Activated naive CD8-positive, alpha-beta T cell treated with anti-CD3 and anti-CD28 coated beads, Interleukin-2, amount 50 U/mL, for 24 hours (primary cell): ENCODE results near the gene GPRC5B.

ENCODE experiments used
- ATAC-seq: fragments of 150-1000 bp; cut with Tn5 transposase; one replicate; pipeline ENCODE4 v1.10.0; 2021
- DNase-seq: peaks from one replicate; pipeline ENCODE4 v3.0.0; 2021
- H3K27ac Mint-ChIP-seq: one replicate; pipeline ENCODE4 v1.8.0; 2021; ENCODE audit warnings: mild to moderate bottlenecking, mixed read lengths
- H3K27me3 Mint-ChIP-seq: one replicate; pipeline ENCODE4 v1.8.0; 2021; ENCODE audit warnings: mixed read lengths
- H3K36me3 Mint-ChIP-seq: one replicate; pipeline ENCODE4 v1.8.0; 2021; ENCODE audit warnings: low read depth, mixed read lengths
- H3K4me1 Mint-ChIP-seq: one replicate; pipeline ENCODE4 v1.8.0; 2021; ENCODE audit warnings: mixed read lengths
- H3K4me3 Mint-ChIP-seq: one replicate; pipeline ENCODE4 v1.8.0; 2021; ENCODE audit warnings: mild to moderate bottlenecking, moderate library complexity, mixed read lengths
- H3K9me3 Mint-ChIP-seq: one replicate; pipeline ENCODE4 v1.8.0; 2021; ENCODE audit warnings: mixed read lengths

The GPRC5B gene

DNA sequence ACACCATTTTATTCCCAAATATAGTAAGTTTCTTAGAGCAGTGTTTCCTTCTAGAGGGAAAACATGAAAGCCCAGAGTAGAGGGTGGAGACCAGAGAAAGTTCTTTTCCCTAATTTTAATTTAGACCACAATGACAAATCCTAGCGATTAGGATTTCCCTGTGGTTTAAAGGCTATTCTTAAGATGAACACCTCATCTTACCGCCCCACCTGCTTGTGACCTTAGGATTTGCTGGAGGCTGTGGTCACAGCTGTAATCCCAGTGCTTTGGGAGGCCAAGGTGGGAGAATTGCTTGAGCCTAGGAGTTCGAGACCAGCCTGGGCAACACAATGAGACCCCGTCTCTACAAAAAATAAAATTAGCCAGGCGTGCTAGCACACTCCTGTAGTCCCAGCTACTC lies 51.1 kb downstream of the GPRC5B start:
- ATAC-seq (no peak), DNase-seq (no peak)
- H3K9me3 Mint-ChIP-seq = no peaks in the 10 kb centered on the region
- no peaks in the 10 kb centered on the region for H3K4me1 Mint-ChIP-seq
- no peaks in the 10 kb centered on the region for H3K27me3 Mint-ChIP-seq
- no peaks in the 10 kb centered on the region for H3K36me3 Mint-ChIP-seq
- no peak overlapping the region for H3K27ac Mint-ChIP-seq
- no peak overlapping the region for H3K4me3 Mint-ChIP-seq

DNA sequence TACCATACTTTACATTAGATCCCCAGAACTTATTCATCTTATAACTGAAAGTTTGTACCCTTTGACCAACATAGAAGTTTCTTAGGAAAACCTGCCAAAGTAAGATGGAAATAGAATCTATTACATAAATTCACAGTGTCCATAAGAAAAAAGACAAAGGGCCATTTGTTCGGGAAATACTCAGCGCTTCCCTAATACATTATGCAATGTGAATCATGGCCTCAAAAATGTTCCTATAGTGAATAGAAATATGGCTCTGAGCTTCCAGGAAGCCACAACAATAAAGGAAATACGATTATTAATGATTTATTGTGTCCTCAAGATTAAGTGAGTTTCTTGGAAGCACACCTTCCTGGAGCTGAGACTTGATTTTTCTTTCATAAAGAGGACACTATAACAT lies 51.5 kb downstream of the GPRC5B start:
- Mint-ChIP-seq H3K9me3 (no peaks in the 10 kb centered on the region), H3K27me3 (no peaks in the 10 kb centered on the region), H3K4me3 (no peak overlapping the region), H3K4me1 (no peaks in the 10 kb centered on the region), H3K27ac (no peak overlapping the region), H3K36me3 (no peaks in the 10 kb centered on the region)
- no peak for ATAC-seq
- DNase-seq = no peak

DNA sequence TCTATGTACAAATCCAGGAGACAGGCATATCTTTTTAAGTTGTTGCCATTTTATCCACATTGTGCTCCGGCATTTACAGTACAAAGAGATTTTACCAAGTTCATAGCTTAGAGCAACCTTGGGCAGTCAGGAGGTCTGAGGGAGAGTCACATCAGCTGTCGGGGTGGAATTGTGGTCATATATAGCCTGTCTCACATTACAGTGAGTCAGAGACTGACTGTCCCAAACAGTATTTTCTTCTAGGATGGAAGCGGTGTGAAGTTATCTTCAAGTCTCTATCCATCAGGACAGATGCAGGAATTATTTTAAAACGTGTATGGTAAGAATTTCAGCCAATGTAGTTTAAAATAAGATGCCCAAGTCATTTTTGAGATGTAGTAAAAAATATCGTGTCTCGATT lies 53.0 kb downstream of the GPRC5B start:
- Mint-ChIP-seq H3K4me3 (no peak overlapping the region), H3K4me1 (no peaks in the 10 kb centered on the region), H3K27me3 (no peaks in the 10 kb centered on the region), H3K27ac (no peak overlapping the region), H3K36me3 (no peaks in the 10 kb centered on the region), H3K9me3 (no peaks in the 10 kb centered on the region)
- DNase-seq = no peak
- ATAC-seq = no peak

DNA sequence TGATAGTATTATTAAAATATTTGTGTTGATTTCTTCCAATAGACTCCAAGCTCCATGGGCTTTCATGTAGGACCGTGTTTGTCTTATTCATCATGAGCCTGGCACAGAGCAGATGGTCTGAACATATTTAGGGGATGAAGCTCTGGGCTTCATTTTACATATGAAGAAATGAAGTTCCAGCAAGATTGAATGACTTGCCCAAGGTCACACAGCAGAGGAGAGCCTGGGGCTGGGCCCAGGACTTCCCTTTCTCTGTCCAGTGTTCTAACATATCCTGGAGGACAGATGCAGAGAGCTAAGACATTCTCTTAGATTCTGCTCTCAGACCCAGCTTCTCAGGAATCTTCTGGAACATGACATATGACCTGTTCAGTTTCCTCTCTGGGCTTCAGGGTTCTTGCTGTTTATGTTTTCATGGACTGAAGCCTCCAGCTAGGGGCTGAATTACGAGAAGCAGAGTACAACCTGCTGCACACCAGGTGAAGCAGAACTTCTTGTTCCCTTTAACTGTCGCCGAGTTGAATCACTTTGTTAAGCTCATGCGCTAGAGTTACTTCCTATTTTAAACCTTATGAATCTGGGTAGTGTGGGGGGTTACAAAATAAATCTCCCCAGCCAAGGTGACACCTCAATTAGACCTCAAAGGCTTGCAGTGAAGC lies 53.6 kb downstream of the GPRC5B start:
- no peak overlapping the region for H3K27ac Mint-ChIP-seq
- DNase-seq = no peak
- H3K36me3 Mint-ChIP-seq = no peaks in the 10 kb centered on the region
- no peaks in the 10 kb centered on the region for H3K9me3 Mint-ChIP-seq
- H3K27me3 Mint-ChIP-seq = no peaks in the 10 kb centered on the region
- no peak for ATAC-seq
- H3K4me1 Mint-ChIP-seq = no peaks in the 10 kb centered on the region
- no peak overlapping the region for H3K4me3 Mint-ChIP-seq

DNA sequence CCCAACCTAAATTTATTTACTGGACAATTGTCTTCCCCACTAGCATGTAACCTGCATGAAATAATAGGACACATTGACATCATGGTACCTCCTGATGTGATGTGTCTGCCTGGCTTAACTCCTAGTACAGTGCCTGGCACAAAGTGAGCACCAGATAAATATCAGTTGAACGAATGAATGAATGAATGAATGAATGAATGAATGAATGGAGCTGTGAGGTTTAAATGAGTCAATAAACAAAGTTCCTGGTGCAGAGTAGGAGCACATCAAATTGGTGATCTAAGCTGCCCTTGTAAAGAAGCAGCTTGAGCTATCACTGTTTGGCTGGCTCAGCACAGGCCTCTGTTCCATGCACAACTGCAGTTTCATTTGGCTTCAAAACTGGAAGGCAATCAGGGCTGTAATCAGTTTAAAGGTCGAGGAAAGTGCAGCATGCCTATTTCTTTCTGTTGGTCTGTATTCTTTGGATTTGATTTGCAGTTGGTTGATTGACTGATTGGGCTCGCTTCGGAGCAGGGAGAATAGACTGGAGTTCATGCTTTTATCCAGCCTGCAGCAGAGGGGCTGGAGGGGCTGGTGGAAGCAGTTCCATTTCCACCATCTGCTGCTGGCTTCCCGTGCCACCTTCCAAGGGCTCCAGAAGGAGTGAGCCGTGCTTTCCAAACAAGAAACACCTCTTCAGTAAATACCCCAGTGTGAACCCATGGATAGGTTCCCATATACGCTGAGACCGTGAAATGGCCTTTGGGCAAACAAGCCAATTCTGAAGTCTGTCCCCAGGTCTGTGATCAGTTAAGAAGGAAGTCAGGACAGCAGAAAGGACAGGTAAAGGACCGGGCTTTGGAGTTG lies 54.6 kb downstream of the GPRC5B start:
- ATAC-seq (no peak), DNase-seq (no peak)
- no peaks in the 10 kb centered on the region for H3K4me1 Mint-ChIP-seq
- H3K9me3 Mint-ChIP-seq = no peaks in the 10 kb centered on the region
- H3K27ac Mint-ChIP-seq = no peak overlapping the region
- H3K27me3 Mint-ChIP-seq = no peaks in the 10 kb centered on the region
- H3K36me3 Mint-ChIP-seq = no peaks in the 10 kb centered on the region
- no peak overlapping the region for H3K4me3 Mint-ChIP-seq

DNA sequence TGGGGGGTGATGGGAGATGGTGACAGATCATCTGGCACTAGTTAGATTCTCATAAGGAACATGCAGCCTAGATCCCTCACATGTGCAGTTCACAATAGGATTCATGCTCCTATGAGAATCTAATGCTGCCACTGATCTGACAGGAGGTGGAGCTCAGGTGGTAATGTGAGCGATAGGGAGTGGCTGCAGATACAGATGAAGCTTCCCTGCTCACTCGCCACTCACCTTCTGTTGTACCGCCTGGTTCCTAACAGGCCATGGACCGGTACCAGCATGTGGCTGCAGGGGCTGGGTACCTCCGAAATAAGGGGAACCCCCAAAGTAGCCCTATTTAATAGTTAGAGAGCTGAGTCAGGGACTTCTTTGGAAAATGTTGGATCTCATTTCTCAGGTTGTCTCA lies 60.4 kb downstream of the GPRC5B start:
- no peak overlapping the region for H3K27ac Mint-ChIP-seq
- ATAC-seq (no peak), DNase-seq (no peak)
- H3K9me3 Mint-ChIP-seq = no peaks in the 10 kb centered on the region
- no peaks in the 10 kb centered on the region for H3K4me1 Mint-ChIP-seq
- H3K4me3 Mint-ChIP-seq = no peak overlapping the region
- no peaks in the 10 kb centered on the region for H3K27me3 Mint-ChIP-seq
- no peaks in the 10 kb centered on the region for H3K36me3 Mint-ChIP-seq

DNA sequence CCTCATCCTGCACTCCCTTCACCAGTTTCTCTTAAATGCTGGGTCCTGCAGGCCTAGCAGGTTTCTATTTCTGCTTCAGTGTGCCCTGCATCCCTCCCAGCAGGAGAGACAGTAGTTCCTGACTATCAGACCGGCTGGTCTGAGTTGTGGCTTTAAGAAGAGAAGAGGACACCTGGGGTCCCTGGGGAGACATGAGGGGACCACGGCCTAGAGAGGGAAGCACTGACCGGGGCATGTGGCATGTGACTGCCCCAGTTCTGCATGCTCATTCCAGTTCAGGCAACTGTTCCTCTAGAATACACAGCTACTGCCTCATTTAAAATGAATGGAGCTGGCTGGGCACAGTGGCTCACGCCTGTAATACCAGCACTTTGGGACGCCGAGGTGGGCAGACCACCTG lies 61.3 kb downstream of the GPRC5B start:
- H3K27me3 Mint-ChIP-seq = no peaks in the 10 kb centered on the region
- ATAC-seq (no peak), DNase-seq (no peak)
- H3K4me3 Mint-ChIP-seq = no peak overlapping the region
- no peaks in the 10 kb centered on the region for H3K36me3 Mint-ChIP-seq
- no peaks in the 10 kb centered on the region for H3K4me1 Mint-ChIP-seq
- no peaks in the 10 kb centered on the region for H3K9me3 Mint-ChIP-seq
- H3K27ac Mint-ChIP-seq = no peak overlapping the region

DNA sequence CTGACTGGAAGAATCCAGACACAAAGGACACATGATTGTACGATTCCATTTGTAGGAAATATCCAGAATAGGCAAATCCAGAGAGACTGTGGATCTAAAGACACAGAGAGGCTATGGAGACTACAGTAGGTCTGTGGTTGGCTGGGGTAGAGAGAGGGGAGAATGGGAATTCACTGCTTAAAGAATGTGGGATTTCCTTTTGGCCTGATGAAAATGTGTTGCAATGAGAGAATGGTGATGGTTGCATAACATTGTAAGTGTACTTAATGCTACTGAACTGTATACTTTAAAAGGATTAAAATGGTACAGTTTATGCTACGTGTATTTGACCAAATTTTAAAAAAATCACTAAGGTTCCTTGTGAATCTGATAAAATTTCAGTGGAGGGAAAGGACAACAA lies 62.1 kb downstream of the GPRC5B start:
- Mint-ChIP-seq H3K36me3 (no peaks in the 10 kb centered on the region), H3K27me3 (no peaks in the 10 kb centered on the region), H3K27ac (no peak overlapping the region), H3K9me3 (no peaks in the 10 kb centered on the region), H3K4me3 (no peak overlapping the region), H3K4me1 (no peaks in the 10 kb centered on the region)
- ATAC-seq (no peak), DNase-seq (no peak)

DNA sequence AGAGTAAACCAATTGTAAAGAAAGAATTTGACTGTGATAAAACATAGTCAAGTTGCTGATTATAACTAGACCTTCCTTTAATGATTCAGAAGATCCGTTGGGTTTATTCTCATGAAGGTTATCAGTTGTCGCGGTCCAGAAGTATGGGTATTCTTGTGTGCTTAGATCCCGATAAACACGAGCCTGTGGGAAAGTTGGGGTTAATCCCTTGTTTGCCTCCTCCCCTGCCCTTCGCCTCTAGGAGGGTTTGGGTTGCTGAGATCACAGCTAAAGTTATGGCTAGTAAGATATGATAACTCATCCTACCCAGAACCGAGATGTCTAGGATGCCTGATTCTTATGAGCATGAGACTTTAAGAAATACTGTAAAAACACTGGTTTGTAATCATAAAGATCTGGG lies 66.8 kb downstream of the GPRC5B start:
- Mint-ChIP-seq H3K9me3 (peaks cover 6% of the 10 kb centered on the region), H3K27ac (no peak overlapping the region), H3K27me3 (no peaks in the 10 kb centered on the region), H3K4me1 (no peaks in the 10 kb centered on the region), H3K4me3 (no peak overlapping the region), H3K36me3 (no peaks in the 10 kb centered on the region)
- DNase-seq = no peak
- no peak for ATAC-seq

DNA sequence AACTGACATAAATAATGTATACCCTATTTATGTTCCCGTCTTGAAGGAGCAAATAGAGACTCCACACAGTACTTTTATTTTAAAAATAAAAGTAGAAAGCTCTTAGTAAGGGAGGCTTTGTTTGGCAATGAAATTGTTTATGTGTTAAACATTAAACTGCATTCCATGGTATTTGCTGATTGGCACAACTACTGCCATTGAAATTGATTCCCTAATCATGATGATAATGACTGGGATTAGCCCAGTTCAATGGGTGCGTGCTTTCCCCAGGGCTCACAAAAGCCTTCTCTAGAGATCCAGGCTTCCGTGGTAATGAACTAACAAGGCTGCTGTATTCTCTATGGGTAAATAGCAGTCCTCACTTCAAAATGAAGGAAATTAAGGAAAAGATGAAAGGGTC lies 67.5 kb downstream of the GPRC5B start:
- Mint-ChIP-seq H3K36me3 (no peaks in the 10 kb centered on the region), H3K27ac (no peak overlapping the region), H3K9me3 (peaks cover 6% of the 10 kb centered on the region), H3K27me3 (no peaks in the 10 kb centered on the region), H3K4me1 (no peaks in the 10 kb centered on the region), H3K4me3 (no peak overlapping the region)
- no peak for ATAC-seq
- DNase-seq = no peak

DNA sequence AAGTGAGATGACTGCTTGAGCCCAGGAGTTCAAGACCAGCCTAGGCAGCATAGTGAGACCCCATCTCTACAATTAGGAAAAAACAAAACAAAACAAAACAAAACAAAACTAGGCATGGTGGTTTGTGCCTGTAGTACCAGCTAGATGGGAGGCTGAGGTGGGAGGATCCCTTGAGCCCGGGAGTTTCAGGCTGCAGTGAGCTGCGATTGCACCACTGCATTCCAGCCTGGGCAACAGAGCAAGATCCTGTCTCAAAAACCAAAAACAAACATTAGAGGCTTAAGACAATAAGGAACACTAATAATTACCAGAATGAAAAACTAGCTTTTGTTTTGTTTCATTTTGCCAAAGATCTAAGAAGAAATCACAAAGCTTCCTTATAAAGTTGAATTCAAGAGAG lies 69.2 kb downstream of the GPRC5B start:
- no peak overlapping the region for H3K27ac Mint-ChIP-seq
- no peak overlapping the region for H3K4me3 Mint-ChIP-seq
- H3K36me3 Mint-ChIP-seq = no peaks in the 10 kb centered on the region
- DNase-seq (no peak), ATAC-seq (no peak)
- no peaks in the 10 kb centered on the region for H3K27me3 Mint-ChIP-seq
- H3K9me3 Mint-ChIP-seq = peaks cover 6% of the 10 kb centered on the region
- H3K4me1 Mint-ChIP-seq = no peaks in the 10 kb centered on the region

DNA sequence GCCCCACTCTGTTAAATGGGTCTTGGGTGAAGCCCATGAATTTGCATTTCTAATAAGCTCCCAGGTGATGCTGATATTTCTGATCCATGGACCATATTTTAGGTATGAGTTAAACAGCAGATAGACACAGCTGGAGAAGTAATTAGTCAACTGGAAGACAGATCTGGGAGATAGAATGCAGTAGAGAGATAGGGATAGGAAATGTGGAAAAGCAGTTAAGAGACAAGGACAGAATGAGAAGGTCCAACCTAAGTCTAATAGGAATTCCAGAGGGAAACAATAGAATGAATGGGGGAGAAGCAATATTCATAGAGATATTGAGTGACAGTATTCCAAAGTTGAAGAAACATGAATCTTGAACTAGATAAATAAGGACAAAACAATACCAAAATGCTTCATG lies 71.7 kb downstream of the GPRC5B start:
- Mint-ChIP-seq H3K4me3 (no peak overlapping the region), H3K27ac (no peak overlapping the region), H3K4me1 (no peaks in the 10 kb centered on the region), H3K9me3 (peaks cover 6% of the 10 kb centered on the region), H3K27me3 (no peaks in the 10 kb centered on the region), H3K36me3 (no peaks in the 10 kb centered on the region)
- no peak for ATAC-seq
- no peak for DNase-seq

DNA sequence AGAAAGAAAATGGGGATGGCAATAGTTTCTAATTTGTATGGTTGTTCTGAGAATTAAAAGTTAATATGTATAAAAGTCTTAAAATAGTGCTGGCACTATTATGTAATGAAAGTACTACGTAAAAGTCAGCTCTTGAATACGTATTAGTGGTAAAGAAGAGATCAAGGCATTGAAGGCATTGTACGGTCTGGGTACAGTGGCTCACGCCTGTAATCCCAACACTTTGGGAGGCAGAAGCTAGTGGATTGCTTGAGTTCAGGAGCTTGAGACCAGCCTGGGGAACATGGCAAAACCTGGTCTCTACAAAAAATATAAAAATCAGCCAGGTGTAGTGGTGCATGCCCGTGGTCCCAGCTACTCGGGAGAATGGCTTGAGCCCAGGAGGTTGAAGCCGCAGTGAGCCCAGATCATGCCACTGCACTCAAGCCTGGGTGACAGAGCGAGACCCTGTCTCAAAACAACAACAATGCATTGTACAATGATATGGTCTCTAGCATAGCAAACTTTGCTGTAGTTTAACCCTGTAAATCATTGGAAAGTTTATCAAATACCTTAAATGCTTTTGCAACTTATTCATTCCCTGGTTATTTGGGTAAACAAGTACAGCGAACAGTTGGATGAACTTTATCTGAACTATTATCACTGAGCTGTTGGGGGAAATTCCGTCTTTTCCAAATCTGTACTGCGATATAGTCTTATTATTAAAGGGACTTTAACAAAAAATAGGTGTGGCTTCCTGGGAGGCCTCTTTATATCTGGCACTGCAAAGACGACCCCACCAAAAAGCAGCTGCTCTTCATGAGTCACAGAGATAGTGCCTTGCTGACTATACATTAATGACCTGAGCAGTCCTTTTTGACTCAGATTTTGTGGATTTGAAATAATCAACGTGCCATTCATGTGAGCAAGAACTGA lies 73.6 kb downstream of the GPRC5B start:
- DNase-seq = no peak
- peaks cover 7% of the 10 kb centered on the region for H3K9me3 Mint-ChIP-seq
- no peaks in the 10 kb centered on the region for H3K36me3 Mint-ChIP-seq
- H3K27me3 Mint-ChIP-seq = no peaks in the 10 kb centered on the region
- ATAC-seq = no peak
- no peak overlapping the region for H3K27ac Mint-ChIP-seq
- H3K4me1 Mint-ChIP-seq = no peaks in the 10 kb centered on the region
- H3K4me3 Mint-ChIP-seq = no peak overlapping the region

DNA sequence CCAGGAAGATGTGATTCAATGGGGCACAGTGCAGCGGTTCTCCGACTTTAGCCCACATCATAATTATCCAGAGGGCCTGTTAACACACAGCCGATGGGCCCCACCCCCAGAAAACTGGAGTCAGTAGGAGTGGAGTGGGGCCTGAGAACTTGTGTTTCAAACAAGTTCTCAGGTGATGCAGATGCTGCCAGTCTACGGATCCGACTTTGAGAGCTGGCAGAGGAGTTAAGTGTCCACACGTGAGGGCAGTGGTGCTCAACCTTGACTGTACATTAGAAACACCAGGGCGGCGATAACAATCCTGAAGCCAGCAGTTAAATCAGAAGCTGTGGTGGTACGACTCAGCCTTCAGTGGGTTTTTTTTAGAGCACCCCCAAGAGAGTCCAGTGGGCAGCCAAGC lies 75.0 kb downstream of the GPRC5B start:
- ATAC-seq = no peak
- peaks cover 19% of the 10 kb centered on the region for H3K9me3 Mint-ChIP-seq
- H3K4me1 Mint-ChIP-seq = peaks cover 6% of the 10 kb centered on the region
- DNase-seq = no peak
- no peak overlapping the region for H3K4me3 Mint-ChIP-seq
- no peaks in the 10 kb centered on the region for H3K27me3 Mint-ChIP-seq
- H3K36me3 Mint-ChIP-seq = no peaks in the 10 kb centered on the region
- no peak overlapping the region for H3K27ac Mint-ChIP-seq
